ENCODE results near the gene SIDT2.

Gene SIDT2

GRCh38 chr11:117219001-117219400, 40.5 kb downstream of the SIDT2 start:
- Histone ChIP-seq H2AFZ (ENCODE audit: low read length) (no peak overlapping the region), H3K9me3 (ENCODE audit: low read length) (no peaks in the 10 kb centered on the region), H3K79me2 (ENCODE audit: insufficient read depth, low read length) (no peaks in the 10 kb centered on the region), H3K27ac (ENCODE audit: low read depth, low read length, poor library complexity, severe bottlenecking) (no peak overlapping the region), H3K9ac (ENCODE audit: low read length) (no peak overlapping the region), H3K4me1 (ENCODE audit: insufficient read depth, low read length, severe bottlenecking) (no peaks in the 10 kb centered on the region), H3K36me3 (ENCODE audit: insufficient read depth, low read length) (peaks cover 69% of the 10 kb centered on the region), H3K27me3 (ENCODE audit: insufficient read depth, low read length) (no peaks in the 10 kb centered on the region), H3F3A (ENCODE audit: insufficient read depth, low read length) (no peaks in the 10 kb centered on the region), H4K20me1 (ENCODE audit: insufficient read depth, low read length) (no peaks in the 10 kb centered on the region), H3K4me3 (ENCODE audit: low read depth, low read length, poor library complexity, severe bottlenecking) (no peak overlapping the region), H3K4me2 (ENCODE audit: low read length) (no peak overlapping the region), H3K9me2 (ENCODE audit: low read depth, low read length) (no peaks in the 10 kb centered on the region)
- no peak for TF ChIP-seq EZH2 (IDR thresholded peaks at IDR 0.05; ENCODE audit: borderline replicate concordance, low read length)
- TF ChIP-seq, protein P1, sequence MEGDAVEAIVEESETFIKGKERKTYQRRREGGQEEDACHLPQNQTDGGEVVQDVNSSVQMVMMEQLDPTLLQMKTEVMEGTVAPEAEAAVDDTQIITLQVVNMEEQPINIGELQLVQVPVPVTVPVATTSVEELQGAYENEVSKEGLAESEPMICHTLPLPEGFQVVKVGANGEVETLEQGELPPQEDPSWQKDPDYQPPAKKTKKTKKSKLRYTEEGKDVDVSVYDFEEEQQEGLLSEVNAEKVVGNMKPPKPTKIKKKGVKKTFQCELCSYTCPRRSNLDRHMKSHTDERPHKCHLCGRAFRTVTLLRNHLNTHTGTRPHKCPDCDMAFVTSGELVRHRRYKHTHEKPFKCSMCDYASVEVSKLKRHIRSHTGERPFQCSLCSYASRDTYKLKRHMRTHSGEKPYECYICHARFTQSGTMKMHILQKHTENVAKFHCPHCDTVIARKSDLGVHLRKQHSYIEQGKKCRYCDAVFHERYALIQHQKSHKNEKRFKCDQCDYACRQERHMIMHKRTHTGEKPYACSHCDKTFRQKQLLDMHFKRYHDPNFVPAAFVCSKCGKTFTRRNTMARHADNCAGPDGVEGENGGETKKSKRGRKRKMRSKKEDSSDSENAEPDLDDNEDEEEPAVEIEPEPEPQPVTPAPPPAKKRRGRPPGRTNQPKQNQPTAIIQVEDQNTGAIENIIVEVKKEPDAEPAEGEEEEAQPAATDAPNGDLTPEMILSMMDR (IDR thresholded peaks at IDR 0.05; ENCODE audit: low read length) = no peak

GRCh38 chr11:117219455-117219854, 40.9 kb downstream of the SIDT2 start:
- Histone ChIP-seq H2AFZ (ENCODE audit: low read length) (no peak overlapping the region), H3K36me3 (ENCODE audit: insufficient read depth, low read length) (peaks cover 67% of the 10 kb centered on the region), H3K4me3 (ENCODE audit: low read depth, low read length, poor library complexity, severe bottlenecking) (no peak overlapping the region), H3K27ac (ENCODE audit: low read depth, low read length, poor library complexity, severe bottlenecking) (no peak overlapping the region), H3F3A (ENCODE audit: insufficient read depth, low read length) (no peaks in the 10 kb centered on the region), H3K9ac (ENCODE audit: low read length) (no peak overlapping the region), H4K20me1 (ENCODE audit: insufficient read depth, low read length) (no peaks in the 10 kb centered on the region), H3K4me1 (ENCODE audit: insufficient read depth, low read length, severe bottlenecking) (no peaks in the 10 kb centered on the region), H3K9me3 (ENCODE audit: low read length) (no peaks in the 10 kb centered on the region), H3K27me3 (ENCODE audit: insufficient read depth, low read length) (no peaks in the 10 kb centered on the region), H3K4me2 (ENCODE audit: low read length) (no peak overlapping the region), H3K79me2 (ENCODE audit: insufficient read depth, low read length) (no peaks in the 10 kb centered on the region), H3K9me2 (ENCODE audit: low read depth, low read length) (no peaks in the 10 kb centered on the region)
- TF ChIP-seq, protein P1 (IDR thresholded peaks at IDR 0.05; ENCODE audit: low read length) = no peak
- TF ChIP-seq EZH2 (IDR thresholded peaks at IDR 0.05; ENCODE audit: borderline replicate concordance, low read length) = no peak

- H3K9ac ChIP-seq (ENCODE audit: low read length) = no peak overlapping the region
- H3K79me2 ChIP-seq (ENCODE audit: insufficient read depth, low read length) = no peaks in the 10 kb centered on the region
- no peak overlapping the region for H2AFZ ChIP-seq (ENCODE audit: low read length)
- no peaks in the 10 kb centered on the region for H3K27me3 ChIP-seq (ENCODE audit: insufficient read depth, low read length)
- H3K4me1 ChIP-seq (ENCODE audit: insufficient read depth, low read length, severe bottlenecking) = no peaks in the 10 kb centered on the region
- no peaks in the 10 kb centered on the region for H3K9me3 ChIP-seq (ENCODE audit: low read length)
- no peaks in the 10 kb centered on the region for H3F3A ChIP-seq (ENCODE audit: insufficient read depth, low read length)
- H3K4me3 ChIP-seq (ENCODE audit: low read depth, low read length, poor library complexity, severe bottlenecking) = no peak overlapping the region
- no peaks in the 10 kb centered on the region for H4K20me1 ChIP-seq (ENCODE audit: insufficient read depth, low read length)
- H3K36me3 ChIP-seq (ENCODE audit: insufficient read depth, low read length) = peaks cover 63% of the 10 kb centered on the region
- H3K4me2 ChIP-seq (ENCODE audit: low read length) = no peak overlapping the region
- no peaks in the 10 kb centered on the region for H3K9me2 ChIP-seq (ENCODE audit: low read depth, low read length)
- TF ChIP-seq, protein P1 (IDR thresholded peaks at IDR 0.05; ENCODE audit: low read length) = no peak
- TF ChIP-seq EZH2 (IDR thresholded peaks at IDR 0.05; ENCODE audit: borderline replicate concordance, low read length) = no peak
- H3K27ac ChIP-seq (ENCODE audit: low read depth, low read length, poor library complexity, severe bottlenecking) = no peak overlapping the region
These were observed 41.5 kb downstream of the SIDT2 start for GRCh38 chr11:117219995-117220394.

Measured in OCI-LY1 (cell line).